IMR-90 (cell line): Measurements from ENCODE around the gene HS3ST5. TPM values are rescaled to one million over a fixed set of nuclear protein-coding genes. Genes with fewer than 3 reads are reported as not detected.

Experiments
- ATAC-seq: fragments of 200-7000 bp; cut with Tn5 transposase; 2 replicates; pipeline ENCODE4 v1.9.1; 2020; ENCODE audit warnings: low read depth, mild to moderate bottlenecking, moderate library complexity
- BruUV-seq: library from RNA; stranded (reverse); fragments of 400-500 nt; replicated peaks from 2 replicates; lab custom pipeline; 2021; lab: Mats Ljungman, UMichigan
- CTCF ChIA-PET: fragments of 300-600 bp; formaldehyde crosslinking; extraction: SDS; loops from one replicate; lab custom pipeline; 2021; ENCODE audit warnings: antibody characterized with exemption; lab: Yijun Ruan, JAX
- POLR2A ChIA-PET: fragments of 300-600 bp; sonication (Branson Sonifier 250); formaldehyde crosslinking; loops from one replicate; lab custom pipeline; 2022; ENCODE audit warnings: antibody characterized with exemption; ENCODE audit not compliant: unreplicated experiment; lab: Charles Lee
- DNase-seq: peaks from one replicate; pipeline ENCODE4 v3.0.0; 2013
- H2AFZ ChIP-seq: replicated peaks from 2 replicates; pipeline ENCODE3; 2013; ENCODE audit warnings: low read length, mild to moderate bottlenecking; ENCODE audit not compliant: poor library complexity
- H2AK5ac ChIP-seq: 2 replicates; pipeline ENCODE4 v1.6.1; 2013; ENCODE audit warnings: low read depth, low read length, inconsistent platforms
- H2AK9ac ChIP-seq: replicated peaks from 2 replicates; pipeline ENCODE3; 2013; ENCODE audit warnings: mild to moderate bottlenecking, low read depth, low read length, moderate library complexity; ENCODE audit not compliant: poor library complexity
- H2BK120ac ChIP-seq: 2 replicates; pipeline ENCODE4 v1.6.1; 2013; ENCODE audit warnings: low read depth, low read length, inconsistent platforms
- H2BK15ac ChIP-seq: 3 replicates; pipeline ENCODE4 v1.6.1; 2013; ENCODE audit warnings: low read depth, low read length, inconsistent platforms
- H2BK20ac ChIP-seq: 2 replicates; pipeline ENCODE4 v1.6.1; 2013; ENCODE audit warnings: low read depth, mild to moderate bottlenecking, inconsistent platforms, low read length, moderate library complexity
- H2BK5ac ChIP-seq: 2 replicates; pipeline ENCODE4 v1.6.1; 2013; ENCODE audit warnings: mild to moderate bottlenecking, low read depth, low read length, inconsistent platforms; ENCODE audit not compliant: poor library complexity, severe bottlenecking
- H3K14ac ChIP-seq: replicated peaks from 2 replicates; pipeline ENCODE4 v1.6.1; 2013; ENCODE audit warnings: low read depth, low read length, inconsistent platforms
- H3K18ac ChIP-seq: 2 replicates; pipeline ENCODE4 v1.6.1; 2013; ENCODE audit warnings: low read depth, low read length, control low read depth
- H3K23ac ChIP-seq: 2 replicates; pipeline ENCODE4 v1.6.1; 2013; ENCODE audit warnings: low read depth, low read length, inconsistent platforms
- H3K27ac ChIP-seq: 2 replicates; pipeline ENCODE4 v1.5.1; 2013; ENCODE audit warnings: mild to moderate bottlenecking, control low read depth, low read length; ENCODE audit not compliant: insufficient read depth
- H3K27me3 ChIP-seq: 2 replicates; pipeline ENCODE4 v1.6.1; 2013; ENCODE audit warnings: low read length; ENCODE audit not compliant: control insufficient read depth, insufficient read depth
- H3K36me3 ChIP-seq: 2 replicates; pipeline ENCODE4 v1.6.1; 2013; ENCODE audit warnings: low read length, mixed read lengths; ENCODE audit not compliant: control insufficient read depth, insufficient read depth
- H3K4ac ChIP-seq: 2 replicates; pipeline ENCODE4 v1.6.1; 2013; ENCODE audit warnings: low read depth, low read length, inconsistent platforms
- H3K4me1 ChIP-seq: 2 replicates; pipeline ENCODE4 v1.6.1; 2013; ENCODE audit warnings: low read length, mixed read lengths; ENCODE audit not compliant: control insufficient read depth, insufficient read depth
- H3K4me2 ChIP-seq: 2 replicates; pipeline ENCODE4 v1.6.1; 2013; ENCODE audit warnings: low read depth, mild to moderate bottlenecking, control low read depth, low read length, moderate library complexity
- H3K4me3 ChIP-seq: 2 replicates; pipeline ENCODE4 v1.5.1; 2013; ENCODE audit warnings: low read depth, mild to moderate bottlenecking, control low read depth, low read length, moderate library complexity; ENCODE audit not compliant: insufficient read depth
- H3K56ac ChIP-seq: 2 replicates; pipeline ENCODE4 v1.6.1; 2013; ENCODE audit warnings: low read length, inconsistent platforms; ENCODE audit not compliant: insufficient read depth; ENCODE audit errors: extremely low read depth
- H3K79me1 ChIP-seq, 2 experiments: 2 replicates each; pipeline ENCODE4 v1.6.1; 2013; ENCODE audit warnings: low read length in 2 of 2, inconsistent platforms in 1 of 2, low read depth in 1 of 2
- H3K9ac ChIP-seq: 2 replicates; pipeline ENCODE4 v1.6.1; 2013; ENCODE audit warnings: low read depth, low read length, control low read depth
- H3K9me1 ChIP-seq: 2 replicates; pipeline ENCODE4 v1.6.1; 2013; ENCODE audit warnings: low read length, inconsistent platforms; ENCODE audit not compliant: insufficient read depth
- H3K9me3 ChIP-seq: 2 replicates; pipeline ENCODE4 v1.6.1; 2013; ENCODE audit warnings: low read length; ENCODE audit not compliant: control insufficient read depth, insufficient read depth
- H4K20me1 ChIP-seq: 2 replicates; pipeline ENCODE4 v1.6.1; 2013; ENCODE audit warnings: low read length, inconsistent platforms; ENCODE audit not compliant: insufficient read depth
- H4K5ac ChIP-seq: 2 replicates; pipeline ENCODE4 v1.6.1; 2013; ENCODE audit warnings: mild to moderate bottlenecking, low read depth, low read length, control low read depth
- H4K8ac ChIP-seq, 2 experiments: 2 replicates each; pipeline ENCODE4 v1.6.1; 2013; ENCODE audit warnings: low read depth in 2 of 2, low read length in 2 of 2, control low read depth in 1 of 2, inconsistent platforms in 1 of 2
- H4K91ac ChIP-seq: 2 replicates; pipeline ENCODE4 v1.6.1; 2013; ENCODE audit warnings: low read depth, low read length, inconsistent platforms; ENCODE audit not compliant: insufficient read depth
- CHD1 ChIP-seq: IDR thresholded peaks from 2 replicates; pipeline ENCODE4 v1.6.1; 2012; ENCODE audit warnings: low read depth, low read length, improper control_type of control experiment
- MXI1 ChIP-seq: IDR thresholded peaks from 2 replicates; pipeline ENCODE4 v1.6.1; 2012; ENCODE audit warnings: low read depth, mild to moderate bottlenecking, low read length, moderate library complexity, borderline replicate concordance
- NFE2L2 ChIP-seq: fragments of 150-350 bp; IDR thresholded peaks from 2 replicates; pipeline ENCODE4 v1.6.1; 2016; ENCODE audit warnings: low read depth, mild to moderate bottlenecking, low read length
- POLR2A ChIP-seq: IDR thresholded peaks from 2 replicates; pipeline ENCODE4 v1.6.1; 2012; ENCODE audit warnings: mild to moderate bottlenecking, low read depth, low read length
- RCOR1 ChIP-seq: IDR thresholded peaks from 2 replicates; pipeline ENCODE4 v1.6.1; 2012; ENCODE audit warnings: mild to moderate bottlenecking, low read length, improper control_type of control experiment; ENCODE audit not compliant: insufficient replicate concordance
- USF2 ChIP-seq: fragments of 150-350 bp; IDR thresholded peaks from 2 replicates; pipeline ENCODE4 v1.6.1; 2017; ENCODE audit warnings: mild to moderate bottlenecking, antibody characterized with exemption, low read length, low read depth
- WGBS, 2 experiments: methylation state at CpG; one replicate each; pipeline versions ENCODE4 v1.1.5 to v1.1.7; 2013; ENCODE audit warnings: missing lambda C conversion rate in 2 of 2; ENCODE audit not compliant: insufficient read length in 1 of 2; ENCODE audit errors: extremely low coverage in 2 of 2; 5-methylcytosine and 5-hydroxymethylcytosine counted together
- dilution Hi-C: fragments of 300-500 bp; cut with HindIII; formaldehyde crosslinking; loops from one replicate; pipeline ENCODE4 v1.14.3; 2018; ENCODE audit warnings: low sequenced_read_pairs; ENCODE audit not compliant: unreplicated experiment
- in situ Hi-C: fragments of 300-500 bp; cut with MboI; formaldehyde crosslinking; loops from 3 replicates; pipeline ENCODE4 v1.14.3; 2019; ENCODE audit warnings: low sequenced_read_pairs, inconsistent platforms, mixed read lengths
- intact Hi-C: fragments of 100-400 bp; cut with micrococcal nuclease; formaldehyde crosslinking; loops from 2 replicates; pipeline ENCODE4 v1.10.0; 2022
- polyA plus RNA-seq, 3 experiments: library from polyadenylated mRNA; depleted of rRNA; stranded (reverse); fragments of >200 nt; gene quantifications; 2 replicates each; pipeline ENCODE4 v1.2.3, GENCODE V29; 2012; ENCODE audit warnings: low replicate concordance in 1 of 3
- total RNA-seq: library from RNA; depleted of rRNA; stranded (reverse); fragments of >200 nt; gene quantifications from 2 replicates; pipeline ENCODE4 v1.2.3, GENCODE V29; 2012

Gene HS3ST5
- total and polyA plus RNA-seq, 2 of the 4 experiments (the other 2 are of a cell fraction), result not detected

GRCh38 chr6:114055349-114055748, 287.5 kb downstream of the HS3ST5 start:
- Histone ChIP-seq H3K4me3 (no peak overlapping the region), H3K4ac (no peak overlapping the region)
- in situ Hi-C loops, result no loop called here

More at GRCh38 chr6:114055349-114055748, 287.5 kb downstream of the HS3ST5 start:
- no CpG with 5 or more reads among the region's 3 CpGs for WGBS, 2 experiments
- no peak overlapping the region for H2BK20ac ChIP-seq
- no peaks in the 10 kb centered on the region for H3K9me3 ChIP-seq
- dilution Hi-C loops (no loop called here), intact Hi-C loops (no loop called here)
- H3K23ac ChIP-seq, result no peak overlapping the region
- no peak overlapping the region for H2AFZ ChIP-seq
- no peak overlapping the region for H4K8ac ChIP-seq
- H2BK120ac ChIP-seq, result no peak overlapping the region
- H3K79me1 ChIP-seq, result no peaks in the 10 kb centered on the region
- H3K18ac ChIP-seq, result no peak overlapping the region
- no peak overlapping the region for H2BK5ac ChIP-seq
- ATAC-seq, result no peak; the same call in 1 of the 2 replicates
- TF ChIP-seq NFE2L2 (no peak), POLR2A (no peak), USF2 (no peak), CHD1 (no peak), MXI1 (no peak), RCOR1 (no peak)
- no peak overlapping the region for H2AK5ac ChIP-seq
- peaks cover 5% of the 10 kb centered on the region for H3K4me1 ChIP-seq
- CTCF ChIA-PET, result interaction anchor here (1.0 kb wide), 1 partner anchor 19 kb away, joined by 4 read pairs; no protein-coding TSS in a partner anchor
- H4K5ac ChIP-seq, result no peak overlapping the region
- H2AK9ac ChIP-seq, result no peak overlapping the region
- BruUV-seq, result no TSS peak
- no peak overlapping the region; the same call in 1 of the 2 replicates for H3K14ac ChIP-seq
- H4K20me1 ChIP-seq, result no peaks in the 10 kb centered on the region
- H3K56ac ChIP-seq, result no peak overlapping the region
- H3K27me3 ChIP-seq, result no peaks in the 10 kb centered on the region
- H3K36me3 ChIP-seq, result no peaks in the 10 kb centered on the region
- H3K4me2 ChIP-seq, result peak overlapping the region; percentile 38; the same call in 1 of the 2 replicates
- H3K27ac ChIP-seq, result no peak overlapping the region
- H3K9ac ChIP-seq, result no peak overlapping the region
- H2BK15ac ChIP-seq, result peak overlapping the region; percentile 62; the same call in 1 of the 3 replicates
- DNase-seq, result no peak
- no peak overlapping the region for H4K91ac ChIP-seq
- POLR2A ChIA-PET, result no interaction called here
- no peaks in the 10 kb centered on the region; the same call in 1 of the 2 replicates for H3K9me1 ChIP-seq
